ENCODE data around the gene FOXC2. TPM values are rescaled to one million over a fixed set of nuclear protein-coding genes. Genes with fewer than 3 reads are reported as not detected.

The FOXC2 gene
- total and polyA plus RNA-seq, 11 donors, result 0.76 to 3.3 (median 1.4) TPM

GRCh38 chr16:86540894-86541293 is 25.7 kb upstream of the FOXC2 start:
- Histone ChIP-seq H3K9me3 (no peaks in the 10 kb centered on the region), H3K36me3 (peaks cover 0 to 96% (median 71%) of the 10 kb centered on the region in 9 donors), H3K27ac (no peak overlapping the region), H3K27me3 (no peaks in the 10 kb centered on the region), H3K4me1 (peaks cover 0 to 5% (median 0%) of the 10 kb centered on the region in 12 donors), H3K4me3 (no peak overlapping the region)
- no peak for TF ChIP-seq POLR2A (IDR thresholded peaks at IDR 0.05)
- no peak for TF ChIP-seq CTCF (IDR thresholded peaks at IDR 0.05)
- intact Hi-C loops (cut with DNase I), result no loop called here
- WGBS, 4 donors, result 85 to 91% (median 89%) methylated on average over 6 of the region's 6 CpGs
- DNase-seq (no peak), ATAC-seq (no peak)

GRCh38 chr16:86541560-86541959 is 25.1 kb upstream of the FOXC2 start:
- TF ChIP-seq CTCF (IDR thresholded peaks at IDR 0.05) (no peak), POLR2A (IDR thresholded peaks at IDR 0.05) (no peak)
- no peak overlapping the region for H3K4me3 ChIP-seq
- intact Hi-C loops (cut with DNase I), result no loop called here
- no peak for DNase-seq
- H3K9me3 ChIP-seq, result no peaks in the 10 kb centered on the region
- no peak overlapping the region for H3K27ac ChIP-seq
- no peak for ATAC-seq
- no peaks in the 10 kb centered on the region for H3K27me3 ChIP-seq
- WGBS, 4 donors, result 78 to 97% (median 94%) methylated on average over 6 to 11 of the region's 11 CpGs
- peaks cover 0 to 9% (median 0%) of the 10 kb centered on the region in 12 donors for H3K4me1 ChIP-seq
- peaks cover 0 to 96% (median 73%) of the 10 kb centered on the region in 9 donors for H3K36me3 ChIP-seq

- no peak overlapping the region for H3K27ac ChIP-seq
- DNase-seq (no peak), ATAC-seq (no peak)
- 89 to 94% (median 91%) methylated on average over 21 of the region's 21 CpGs for WGBS, 4 donors
- TF ChIP-seq CTCF (IDR thresholded peaks at IDR 0.05) (no peak), POLR2A (IDR thresholded peaks at IDR 0.05) (no peak)
- H3K4me1 ChIP-seq, result peaks cover 0 to 9% (median 0%) of the 10 kb centered on the region in 12 donors
- peaks cover 0 to 96% (median 73%) of the 10 kb centered on the region in 9 donors for H3K36me3 ChIP-seq
- H3K4me3 ChIP-seq, result no peak overlapping the region
- H3K9me3 ChIP-seq, result no peaks in the 10 kb centered on the region
- intact Hi-C loops (cut with DNase I), result no loop called here
- no peaks in the 10 kb centered on the region for H3K27me3 ChIP-seq
These were observed 23.6 kb upstream of the FOXC2 start for GRCh38 chr16:86542756-86543750.

GRCh38 chr16:86545481-86545880 is 21.1 kb upstream of the FOXC2 start:
- intact Hi-C loops (cut with DNase I), result no loop called here
- no peaks in the 10 kb centered on the region for H3K27me3 ChIP-seq
- ATAC-seq (no peak), DNase-seq (no peak)
- TF ChIP-seq CTCF (IDR thresholded peaks at IDR 0.05), result no peak
- no peak for TF ChIP-seq POLR2A (IDR thresholded peaks at IDR 0.05)
- H3K4me1 ChIP-seq, result peaks cover 0 to 9% (median 0%) of the 10 kb centered on the region in 12 donors
- H3K27ac ChIP-seq, result no peak overlapping the region
- no peak overlapping the region for H3K4me3 ChIP-seq
- H3K36me3 ChIP-seq, result peaks cover 0 to 91% (median 66%) of the 10 kb centered on the region in 9 donors
- WGBS, 4 donors, result 76 to 86% (median 81%) methylated on average over 9 to 12 of the region's 12 CpGs
- H3K9me3 ChIP-seq, result no peaks in the 10 kb centered on the region

Data from heart left ventricle (tissue), 16 donors.